Bone marrow (tissue), 2 donors: Measurements from ENCODE around the gene SLC38A9.

Source experiments
- DNase-seq, 2 donors: peaks; one replicate each; lab custom pipeline; 2025; lab: John Stamatoyannopoulos, UW

SLC38A9 gene

GRCh38 chr5:55649963-55650362, 62.2 kb downstream of the SLC38A9 start:
- DNase-seq = no peak

- DNase-seq = no peak
Measured at GRCh38 chr5:55645304-55645703, 66.8 kb downstream of the SLC38A9 start.

GRCh38 chr5:55638455-55638854, 73.7 kb downstream of the SLC38A9 start:
- no peak for DNase-seq

GRCh38 chr5:55638051-55638450, 74.1 kb downstream of the SLC38A9 start:
- no peak for DNase-seq

- DNase-seq = no peak
Measured at GRCh38 chr5:55636683-55637082, 75.4 kb downstream of the SLC38A9 start.

GRCh38 chr5:55636177-55636576, 75.9 kb downstream of the SLC38A9 start:
- DNase-seq = no peak

GRCh38 chr5:55634866-55635265, 77.3 kb downstream of the SLC38A9 start:
- DNase-seq = no peak

- no peak for DNase-seq
Measured at GRCh38 chr5:55634209-55634805, 77.8 kb downstream of the SLC38A9 start.

- DNase-seq = no peak
Measured at GRCh38 chr5:55633574-55634208, 78.4 kb downstream of the SLC38A9 start.

GRCh38 chr5:55629815-55630214, 82.3 kb downstream of the SLC38A9 start:
- DNase-seq = no peak

GRCh38 chr5:55626790-55627189, 85.3 kb downstream of the SLC38A9 start:
- no peak for DNase-seq

GRCh38 chr5:55625913-55626312, 86.2 kb downstream of the SLC38A9 start:
- DNase-seq = no peak

- no peak for DNase-seq
Measured at GRCh38 chr5:55625589-55625909, 86.6 kb downstream of the SLC38A9 start.

GRCh38 chr5:55624841-55625588, 87.1 kb downstream of the SLC38A9 start:
- no peak for DNase-seq

GRCh38 chr5:55623789-55624188, 88.3 kb downstream of the SLC38A9 start:
- no peak for DNase-seq

- DNase-seq = no peak
Measured at GRCh38 chr5:55622460-55622859, 89.7 kb downstream of the SLC38A9 start.

GRCh38 chr5:55621229-55621628, 90.9 kb downstream of the SLC38A9 start:
- no peak for DNase-seq

GRCh38 chr5:55620766-55621160, 91.4 kb downstream of the SLC38A9 start:
- DNase-seq = no peak

GRCh38 chr5:55620009-55620765, 91.9 kb downstream of the SLC38A9 start:
- no peak for DNase-seq

- DNase-seq = no peak
Measured at GRCh38 chr5:55618318-55618717, 93.8 kb downstream of the SLC38A9 start.

- DNase-seq = no peak
Measured at GRCh38 chr5:55613112-55613868, 98.8 kb downstream of the SLC38A9 start.

GRCh38 chr5:55610542-55610941, 101.6 kb downstream of the SLC38A9 start:
- DNase-seq = no peak
